Progenitor cell of endocrine pancreas (in vitro differentiated cells): Measurements from ENCODE around the gene SCUBE1. TPM values are rescaled to one million over a fixed set of nuclear protein-coding genes. Genes with fewer than 3 reads are reported as not detected.
A peak's percentile ranks its signal among the peaks of the same experiment; 100 is the strongest.

Source experiments
- DNase-seq: peaks from one replicate; pipeline ENCODE4 v3.0.0; 2021; ENCODE audit warnings: low spot score; ENCODE audit not compliant: unreplicated experiment
- H3K27ac Mint-ChIP-seq: 2 replicates; pipeline ENCODE4 v1.8.0; 2021; ENCODE audit warnings: mild to moderate bottlenecking, moderate library complexity, mixed read lengths
- H3K27me3 Mint-ChIP-seq: 2 replicates; pipeline ENCODE4 v1.8.0; 2021; ENCODE audit warnings: mixed read lengths
- H3K36me3 Mint-ChIP-seq: 2 replicates; pipeline ENCODE4 v1.8.0; 2022; ENCODE audit warnings: mixed read lengths; ENCODE audit not compliant: insufficient read depth
- H3K4me1 Mint-ChIP-seq: 2 replicates; pipeline ENCODE4 v1.8.0; 2021; ENCODE audit warnings: low read depth, mixed read lengths
- H3K4me3 Mint-ChIP-seq: 2 replicates; pipeline ENCODE4 v1.8.0; 2021; ENCODE audit warnings: low read depth, mild to moderate bottlenecking, moderate library complexity, mixed read lengths
- H3K9me3 Mint-ChIP-seq: 2 replicates; pipeline ENCODE4 v1.8.0; 2021; ENCODE audit warnings: low read depth, mixed read lengths
- total RNA-seq: library from RNA; stranded (reverse); gene quantifications from 2 replicates; pipeline ENCODE4 v1.2.1, GENCODE V29; 2021
- TF ChIP-seq, protein P1 (sequence below): fragments of 200-600 bp; sonication (generic); IDR thresholded peaks from one replicate; pipeline ENCODE4 v1.5.0; 2021; ENCODE audit warnings: antibody characterized with exemption, mild to moderate bottlenecking; ENCODE audit not compliant: unreplicated experiment

The SCUBE1 gene
- total RNA-seq, 1 donor from 2014 or later, result 4.5 TPM

DNA sequence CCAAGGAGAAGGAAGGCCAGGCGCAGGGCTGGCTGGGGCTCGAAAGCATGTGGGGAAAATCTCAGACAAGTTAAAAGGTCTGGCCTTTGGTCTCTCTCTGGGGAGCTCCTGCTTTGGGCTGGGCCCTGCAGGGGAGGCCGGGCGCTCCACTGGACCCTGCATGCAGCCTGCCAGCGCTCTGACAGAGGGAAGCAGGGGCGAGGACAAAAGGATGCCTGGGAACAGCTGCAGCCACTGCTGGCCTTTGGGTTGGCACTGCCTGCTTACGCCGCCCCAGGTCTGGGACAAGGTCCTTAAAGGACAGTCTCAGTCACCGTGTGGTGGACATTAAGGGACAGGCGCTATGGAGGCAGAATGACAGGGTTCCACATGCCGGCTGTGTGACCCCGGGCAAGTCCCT, 99.8 kb downstream of the SCUBE1 start:
- Mint-ChIP-seq H3K27me3 (peaks cover 4% of the 10 kb centered on the region), H3K36me3 (no peaks in the 10 kb centered on the region), H3K9me3 (no peaks in the 10 kb centered on the region), H3K4me3 (no peak overlapping the region), H3K27ac (no peak overlapping the region), H3K4me1 (peaks cover 6% of the 10 kb centered on the region)
- TF ChIP-seq, protein P1, sequence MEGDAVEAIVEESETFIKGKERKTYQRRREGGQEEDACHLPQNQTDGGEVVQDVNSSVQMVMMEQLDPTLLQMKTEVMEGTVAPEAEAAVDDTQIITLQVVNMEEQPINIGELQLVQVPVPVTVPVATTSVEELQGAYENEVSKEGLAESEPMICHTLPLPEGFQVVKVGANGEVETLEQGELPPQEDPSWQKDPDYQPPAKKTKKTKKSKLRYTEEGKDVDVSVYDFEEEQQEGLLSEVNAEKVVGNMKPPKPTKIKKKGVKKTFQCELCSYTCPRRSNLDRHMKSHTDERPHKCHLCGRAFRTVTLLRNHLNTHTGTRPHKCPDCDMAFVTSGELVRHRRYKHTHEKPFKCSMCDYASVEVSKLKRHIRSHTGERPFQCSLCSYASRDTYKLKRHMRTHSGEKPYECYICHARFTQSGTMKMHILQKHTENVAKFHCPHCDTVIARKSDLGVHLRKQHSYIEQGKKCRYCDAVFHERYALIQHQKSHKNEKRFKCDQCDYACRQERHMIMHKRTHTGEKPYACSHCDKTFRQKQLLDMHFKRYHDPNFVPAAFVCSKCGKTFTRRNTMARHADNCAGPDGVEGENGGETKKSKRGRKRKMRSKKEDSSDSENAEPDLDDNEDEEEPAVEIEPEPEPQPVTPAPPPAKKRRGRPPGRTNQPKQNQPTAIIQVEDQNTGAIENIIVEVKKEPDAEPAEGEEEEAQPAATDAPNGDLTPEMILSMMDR, result no peak
- DNase-seq, result no peak

DNA sequence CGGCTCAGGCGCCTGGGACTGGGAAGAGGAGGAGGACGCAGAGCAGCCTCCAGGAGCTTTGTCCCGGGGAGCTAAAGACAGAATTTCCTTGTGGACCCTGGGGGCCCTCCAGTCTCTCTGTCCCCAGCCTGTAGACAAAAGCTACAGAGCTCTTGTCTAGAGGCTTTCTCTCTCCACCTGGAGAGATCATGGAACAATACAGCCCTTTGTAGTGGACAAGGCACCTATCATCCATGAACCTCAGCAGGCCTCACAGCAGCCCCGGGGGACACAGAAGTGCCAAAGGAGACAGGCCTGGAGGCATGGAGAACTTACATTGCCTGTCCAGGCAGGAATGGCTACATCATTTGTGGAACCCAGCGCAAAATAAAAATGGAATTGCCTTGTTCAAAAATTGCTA, 100.5 kb downstream of the SCUBE1 start:
- peaks cover 3% of the 10 kb centered on the region for H3K27me3 Mint-ChIP-seq
- peak overlapping the region; percentile 67 for H3K27ac Mint-ChIP-seq
- no peaks in the 10 kb centered on the region for H3K36me3 Mint-ChIP-seq
- DNase-seq, result no peak
- H3K4me1 Mint-ChIP-seq, result peaks cover 6% of the 10 kb centered on the region
- TF ChIP-seq, protein P1, result no peak
- H3K9me3 Mint-ChIP-seq, result no peaks in the 10 kb centered on the region
- no peak overlapping the region for H3K4me3 Mint-ChIP-seq

DNA sequence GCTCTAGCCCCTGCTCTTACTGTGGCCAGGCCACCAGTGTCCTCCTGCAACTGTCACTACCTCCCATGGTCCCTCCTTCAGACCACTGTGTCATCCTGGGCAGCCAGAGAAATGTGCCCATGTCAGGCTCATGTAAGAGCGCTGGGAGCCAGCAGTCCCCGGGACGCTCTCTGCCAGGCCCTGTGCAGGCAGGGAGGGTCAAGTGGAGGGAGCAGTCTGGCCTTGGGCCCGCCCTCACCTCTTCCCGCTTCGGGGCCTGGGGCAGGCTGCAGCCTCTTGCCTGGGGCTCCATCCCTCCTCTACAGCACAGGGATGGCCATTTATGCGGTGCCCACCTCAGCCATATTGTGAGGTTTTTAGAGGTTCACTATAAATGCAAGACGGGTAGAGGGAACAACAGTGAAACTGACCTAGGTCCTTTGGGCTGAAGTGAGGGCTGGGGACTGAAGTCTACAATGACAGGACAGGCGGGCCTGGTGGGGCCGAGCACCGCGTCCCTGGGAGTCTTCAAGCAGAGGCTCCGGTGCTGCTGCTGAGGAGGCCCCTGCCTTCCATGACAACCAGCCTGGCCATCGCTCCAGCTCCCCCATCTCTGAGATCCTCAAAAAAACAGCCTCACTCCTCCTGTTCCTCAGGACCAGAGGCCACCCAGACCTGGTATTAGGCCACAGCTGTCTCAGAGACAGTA, 101.3 kb downstream of the SCUBE1 start:
- Mint-ChIP-seq H3K9me3 (no peaks in the 10 kb centered on the region), H3K4me3 (no peak overlapping the region), H3K36me3 (no peaks in the 10 kb centered on the region), H3K27me3 (peaks cover 3% of the 10 kb centered on the region), H3K27ac (no peak overlapping the region), H3K4me1 (peaks cover 6% of the 10 kb centered on the region)
- DNase-seq, result no peak
- TF ChIP-seq, protein P1, result no peak

DNA sequence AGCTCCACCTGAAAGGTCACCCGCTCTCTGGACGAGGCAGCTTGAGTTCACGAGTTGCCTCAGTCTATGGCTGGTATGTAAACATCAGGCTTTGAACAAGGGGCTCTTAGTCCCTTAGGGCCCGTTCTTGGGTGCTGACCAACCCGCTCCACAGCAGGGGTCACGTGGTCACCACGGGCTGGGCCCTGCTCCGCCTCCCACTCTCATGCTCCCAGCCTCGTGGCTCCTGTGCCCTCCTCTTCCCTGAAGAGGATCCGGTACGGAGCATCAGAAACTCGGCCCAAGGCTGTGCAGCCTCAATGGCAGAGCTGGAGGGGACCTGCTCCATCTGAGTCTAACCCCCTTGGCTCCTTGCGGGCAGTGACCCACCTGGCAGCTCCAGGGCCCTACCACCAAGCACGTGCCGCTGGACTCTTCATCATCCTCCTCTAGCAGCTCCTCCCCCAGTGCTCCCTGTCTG, 102.0 kb downstream of the SCUBE1 start:
- Mint-ChIP-seq H3K9me3 (no peaks in the 10 kb centered on the region), H3K4me1 (peaks cover 8% of the 10 kb centered on the region), H3K36me3 (no peaks in the 10 kb centered on the region), H3K27me3 (peaks cover 8% of the 10 kb centered on the region), H3K27ac (no peak overlapping the region), H3K4me3 (no peak overlapping the region)
- TF ChIP-seq, protein P1, result no peak
- no peak for DNase-seq

DNA sequence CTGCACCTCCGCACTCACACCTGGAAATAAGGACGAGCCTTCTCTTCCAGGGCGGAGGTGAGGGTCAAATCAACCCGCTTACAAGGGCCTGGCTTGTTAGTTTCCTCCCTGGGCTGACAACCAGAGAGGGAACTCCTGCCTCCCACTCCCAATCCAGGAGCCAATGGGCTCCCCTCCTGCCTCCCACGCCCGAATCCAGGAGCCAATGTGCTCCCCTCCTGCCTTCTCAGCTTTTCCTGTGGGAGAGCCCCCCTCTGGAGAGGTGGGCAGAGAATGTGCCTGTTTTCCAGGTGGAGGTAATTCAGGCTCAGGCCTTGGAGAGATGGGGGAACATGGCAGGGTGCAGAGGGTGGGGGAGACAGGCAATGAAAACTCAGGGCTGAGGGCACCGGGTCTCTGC, 102.6 kb downstream of the SCUBE1 start:
- peaks cover 12% of the 10 kb centered on the region for H3K27me3 Mint-ChIP-seq
- no peak overlapping the region for H3K4me3 Mint-ChIP-seq
- TF ChIP-seq, protein P1, result no peak
- peaks cover 11% of the 10 kb centered on the region for H3K4me1 Mint-ChIP-seq
- no peaks in the 10 kb centered on the region for H3K36me3 Mint-ChIP-seq
- DNase-seq, result no peak
- H3K27ac Mint-ChIP-seq, result no peak overlapping the region
- H3K9me3 Mint-ChIP-seq, result no peaks in the 10 kb centered on the region
